CD14-positive monocyte (primary cell): ENCODE measurements around the gene NXPH1. TPM values are rescaled to one million over a fixed set of nuclear protein-coding genes. Genes with fewer than 3 reads are reported as not detected.

Experiments used
- DNase-seq, 3 donors: peaks; one replicate each; pipeline ENCODE4 v3.0.0-alpha.2; 2011 to 2022
- H2AFZ ChIP-seq: 2 replicates; pipeline ENCODE4 v1.6.0; 2012; ENCODE audit warnings: mild to moderate bottlenecking, low read depth, low read length, inconsistent platforms; ENCODE audit not compliant: insufficient read depth, poor library complexity, severe bottlenecking
- H3K27ac ChIP-seq, 2 donors: 1 replicate in 1 of 2; 2 replicates in 1 of 2; pipeline ENCODE4 v1.5.1; 2012 to 2013; ENCODE audit warnings: low read length in 2 of 2, control low read depth in 1 of 2, inconsistent platforms in 1 of 2, low read depth in 1 of 2, mild to moderate bottlenecking in 1 of 2
- H3K27me3 ChIP-seq, 2 donors: one replicate each; pipeline versions ENCODE4 v1.6.0 to v1.6.1; 2011 to 2013; ENCODE audit warnings: low read length in 2 of 2; ENCODE audit not compliant: control insufficient read depth in 2 of 2, insufficient read depth in 2 of 2
- H3K36me3 ChIP-seq, 2 donors: replicated peaks in 1 of 2; 1 replicate in 1 of 2; 2 replicates in 1 of 2; pipeline versions ENCODE4 v1.5.1 to v1.6.1; 2012 to 2013; ENCODE audit warnings: low read length in 2 of 2, control low read depth in 1 of 2, inconsistent platforms in 1 of 2, mild to moderate bottlenecking in 1 of 2; ENCODE audit not compliant: insufficient read depth in 2 of 2, control insufficient read depth in 1 of 2
- H3K4me1 ChIP-seq, 2 donors: 1 replicate in 1 of 2; 2 replicates in 1 of 2; pipeline versions ENCODE4 v1.5.1 to v1.6.1; 2012 to 2013; ENCODE audit warnings: low read length in 2 of 2, control low read depth in 1 of 2, inconsistent platforms in 1 of 2, mild to moderate bottlenecking in 1 of 2, moderate library complexity in 1 of 2; ENCODE audit not compliant: insufficient read depth in 2 of 2, control insufficient read depth in 1 of 2
- H3K4me2 ChIP-seq: replicated peaks from 2 replicates; pipeline ENCODE3; 2012; ENCODE audit warnings: low read length, moderate library complexity, mild to moderate bottlenecking; ENCODE audit not compliant: poor library complexity, severe bottlenecking; ENCODE audit errors: extremely low read depth
- H3K4me3 ChIP-seq, 3 experiments: fragments of 200-600 bp in 1 of 3; sonication (generic) in 1 of 3; replicated peaks in 1 of 3; 1 replicate in 2 of 3; 2 replicates in 1 of 3; pipeline ENCODE4 v1.5.1; 2011 to 2013; ENCODE audit warnings: low read length in 3 of 3, mild to moderate bottlenecking in 3 of 3, control low read depth in 2 of 3, low read depth in 2 of 3, inconsistent platforms in 1 of 3, moderate library complexity in 1 of 3
- H3K79me2 ChIP-seq: 2 replicates; pipeline ENCODE4 v1.6.0; 2012; ENCODE audit warnings: mild to moderate bottlenecking, control low read depth, inconsistent platforms, low read length, moderate library complexity; ENCODE audit not compliant: insufficient read depth
- H3K9ac ChIP-seq: 2 replicates; pipeline ENCODE4 v1.6.0; 2017; ENCODE audit warnings: low read length, mild to moderate bottlenecking; ENCODE audit not compliant: insufficient read depth, poor library complexity, severe bottlenecking
- H3K9me3 ChIP-seq, 2 donors: replicated peaks in 1 of 2; 1 replicate in 1 of 2; 2 replicates in 1 of 2; pipeline versions ENCODE4 v1.5.1 to v1.6.1; 2012 to 2013; ENCODE audit warnings: low read length in 2 of 2, control low read depth in 1 of 2; ENCODE audit not compliant: control insufficient read depth in 1 of 2, insufficient read depth in 1 of 2
- H4K20me1 ChIP-seq: 2 replicates; pipeline ENCODE4 v1.6.0; 2012; ENCODE audit warnings: mild to moderate bottlenecking, low read length, control low read depth, moderate library complexity; ENCODE audit not compliant: insufficient read depth
- H3K27ac Mint-ChIP-seq, 7 donors: one replicate each; pipeline ENCODE4 v1.8.0; 2020; ENCODE audit warnings: mild to moderate bottlenecking in 7 of 7, mixed read lengths in 7 of 7, moderate library complexity in 6 of 7, inconsistent platforms in 2 of 7
- H3K27me3 Mint-ChIP-seq, 3 donors: one replicate each; pipeline ENCODE4 v1.8.0; 2021 to 2022; ENCODE audit warnings: low read depth in 3 of 3, mild to moderate bottlenecking in 3 of 3, mixed read lengths in 3 of 3, moderate library complexity in 3 of 3, inconsistent platforms in 1 of 3
- H3K36me3 Mint-ChIP-seq, 2 donors: one replicate each; pipeline ENCODE4 v1.8.0; 2020; ENCODE audit warnings: mixed read lengths in 2 of 2, inconsistent platforms in 1 of 2, mild to moderate bottlenecking in 1 of 2
- H3K4me1 Mint-ChIP-seq: one replicate; pipeline ENCODE4 v1.8.0; 2020; ENCODE audit warnings: mild to moderate bottlenecking, mixed read lengths
- H3K4me3 Mint-ChIP-seq, 2 donors: one replicate each; pipeline ENCODE4 v1.8.0; 2020; ENCODE audit warnings: mild to moderate bottlenecking in 2 of 2, mixed read lengths in 2 of 2, moderate library complexity in 1 of 2
- H3K9me3 Mint-ChIP-seq, 7 donors: one replicate each; pipeline ENCODE4 v1.8.0; 2020 to 2022; ENCODE audit warnings: mixed read lengths in 7 of 7, mild to moderate bottlenecking in 6 of 7, moderate library complexity in 6 of 7, inconsistent platforms in 2 of 7
- CTCF ChIP-seq: fragments of 200-600 bp; IDR thresholded peaks from one replicate; pipeline ENCODE4 v1.8.0; 2022; ENCODE audit warnings: antibody characterized with exemption, mild to moderate bottlenecking
- WGBS: methylation state at CpG from one replicate; pipeline ENCODE4 v1.1.5; 2013; ENCODE audit warnings: missing lambda C conversion rate; ENCODE audit not compliant: insufficient coverage; 5-methylcytosine and 5-hydroxymethylcytosine counted together
- intact Hi-C, 2 donors: fragments of 100-400 bp; cut with micrococcal nuclease; formaldehyde crosslinking; loops; one replicate each; pipeline versions ENCODE4 v1.15.0 to v1.15.1; 2023
- polyA plus RNA-seq, 3 donors: library from polyadenylated mRNA; depleted of rRNA in 1 of 3; unstranded in 2 of 3; stranded (reverse) in 1 of 3; fragments of 300-500 nt in 2 of 3; fragments of >200 nt in 1 of 3; fragmentation: Illumina TruSeq in 2 of 3; gene quantifications; 1 replicate in 2 of 3; 2 replicates in 1 of 3; pipeline ENCODE4 v1.2.3, GENCODE V29; 2012 to 2021

Gene NXPH1
- polyA plus RNA-seq, 3 donors, result not detected

- Mint-ChIP-seq H3K9me3 (peaks cover 2 to 15% (median 8%) of the 10 kb centered on the region in 7 donors), H3K27ac (no peak overlapping the region), H3K27me3 (no peaks in the 10 kb centered on the region), H3K4me3 (no peak overlapping the region), H3K36me3 (no peaks in the 10 kb centered on the region), H3K4me1 (no peaks in the 10 kb centered on the region)
- Histone ChIP-seq H4K20me1 (no peaks in the 10 kb centered on the region), H3K4me3 (no peak overlapping the region), H3K4me1 (no peaks in the 10 kb centered on the region), H3K9me3 (peaks cover 7 to 13% of the 10 kb centered on the region in 2 donors), H3K27ac (no peak overlapping the region), H3K79me2 (no peaks in the 10 kb centered on the region), H3K27me3 (no peaks in the 10 kb centered on the region), H3K9ac (no peak overlapping the region), H2AFZ (no peak overlapping the region), H3K36me3 (no peaks in the 10 kb centered on the region), H3K4me2 (no peak overlapping the region)
- DNase-seq, result no peak
- intact Hi-C loops, result no loop called here
- WGBS, result 93% methylated on average over 5 of the region's 5 CpGs
- TF ChIP-seq CTCF, result no peak
Measured at GRCh38 chr7:8581842-8582241, 148.4 kb downstream of the NXPH1 start.

- H3K4me1 Mint-ChIP-seq, result no peaks in the 10 kb centered on the region
- H3K36me3 Mint-ChIP-seq, result no peaks in the 10 kb centered on the region
- Histone ChIP-seq H2AFZ (no peak overlapping the region), H3K27ac (no peak overlapping the region), H3K4me1 (no peaks in the 10 kb centered on the region), H3K27me3 (no peaks in the 10 kb centered on the region), H4K20me1 (no peaks in the 10 kb centered on the region), H3K36me3 (no peaks in the 10 kb centered on the region), H3K4me3 (no peak overlapping the region), H3K4me2 (no peak overlapping the region), H3K79me2 (no peaks in the 10 kb centered on the region), H3K9ac (no peak overlapping the region), H3K9me3 (peaks cover 7 to 13% of the 10 kb centered on the region in 2 donors)
- H3K27ac Mint-ChIP-seq, result no peak overlapping the region
- no peak overlapping the region for H3K4me3 Mint-ChIP-seq
- H3K9me3 Mint-ChIP-seq, result peaks cover 2 to 18% (median 9%) of the 10 kb centered on the region in 7 donors
- no peaks in the 10 kb centered on the region for H3K27me3 Mint-ChIP-seq
- no peak for DNase-seq
- intact Hi-C loops, result no loop called here
- TF ChIP-seq CTCF, result no peak
- 74% methylated on average over 3 of the region's 3 CpGs for WGBS
Measured at GRCh38 chr7:8582728-8583127, 149.3 kb downstream of the NXPH1 start.
